ENCODE data around the gene RAB40B. TPM values are rescaled to one million over a fixed set of nuclear protein-coding genes. Genes with fewer than 3 reads are reported as not detected.

Gene RAB40B
- polyA plus RNA-seq, 4 donors, result 17.9 to 22.1 (median 19.4) TPM

- DNase-seq (ENCODE audit: low read depth in 4 of 4, low spot score in 3 of 4), result no peak
Measured at GRCh38 chr17:82627405-82627804, 71.1 kb downstream of the RAB40B start.

GRCh38 chr17:82623707-82624106, 74.8 kb downstream of the RAB40B start:
- DNase-seq (ENCODE audit: low read depth in 4 of 4, low spot score in 3 of 4), result no peak

DNA sequence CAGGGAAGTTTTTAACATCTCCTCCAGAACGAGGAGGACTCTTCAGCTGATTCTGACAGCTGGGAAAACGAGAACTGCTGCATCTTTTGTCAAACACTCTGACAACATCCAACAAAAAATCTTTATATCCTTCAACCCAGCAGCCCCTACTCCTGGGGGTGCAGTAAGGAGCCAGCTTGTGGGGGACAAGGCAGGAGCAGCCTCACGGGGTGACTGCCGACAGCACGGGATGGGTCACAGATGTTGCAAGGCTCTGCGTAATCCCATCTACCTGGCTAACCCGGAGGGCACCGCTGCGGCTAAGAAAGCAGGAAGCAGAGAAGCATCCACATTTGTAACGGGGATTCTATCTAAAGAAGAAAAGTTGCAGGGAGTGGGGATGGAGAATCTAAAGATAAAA, 78.9 kb downstream of the RAB40B start:
- DNase-seq (ENCODE audit: low read depth in 4 of 4, low spot score in 3 of 4), result no peak

GRCh38 chr17:82619211-82619610, 79.3 kb downstream of the RAB40B start:
- no peak for DNase-seq (ENCODE audit: low read depth in 4 of 4, low spot score in 3 of 4)

DNA sequence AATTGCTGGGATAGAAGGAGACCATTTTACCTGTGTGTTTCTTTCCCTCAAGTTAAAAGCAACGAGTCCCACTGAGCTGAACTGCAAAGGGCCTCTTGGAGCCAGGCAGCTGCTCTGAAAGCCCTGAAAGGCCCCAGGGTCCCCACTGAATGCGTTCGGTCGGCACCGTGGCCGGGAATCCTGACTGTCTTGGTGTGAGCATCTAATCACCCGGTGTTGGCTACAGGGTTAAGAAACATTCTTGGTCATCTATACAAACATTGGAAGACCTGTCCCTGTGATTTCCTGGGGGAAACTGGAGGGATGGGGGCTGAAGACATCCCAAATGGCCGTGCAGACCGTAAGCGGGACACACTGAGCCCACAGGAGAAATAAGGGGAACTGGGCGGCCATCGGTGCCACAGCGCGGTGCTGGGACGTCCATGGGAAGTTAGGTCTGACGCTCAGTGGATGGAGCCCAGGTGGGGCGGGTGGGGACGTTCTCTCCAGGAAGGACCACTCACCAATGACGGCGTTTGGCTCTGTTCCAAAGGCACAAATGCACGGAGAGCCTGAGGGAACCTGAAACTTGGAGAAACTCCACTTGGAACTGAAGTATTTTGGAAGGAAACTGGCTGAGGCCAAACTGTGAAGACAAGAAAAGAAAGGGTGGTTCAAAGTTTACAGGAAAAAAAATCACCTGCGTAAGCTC, 82.3 kb downstream of the RAB40B start:
- no peak for DNase-seq (ENCODE audit: low read depth in 4 of 4, low spot score in 3 of 4)

DNA sequence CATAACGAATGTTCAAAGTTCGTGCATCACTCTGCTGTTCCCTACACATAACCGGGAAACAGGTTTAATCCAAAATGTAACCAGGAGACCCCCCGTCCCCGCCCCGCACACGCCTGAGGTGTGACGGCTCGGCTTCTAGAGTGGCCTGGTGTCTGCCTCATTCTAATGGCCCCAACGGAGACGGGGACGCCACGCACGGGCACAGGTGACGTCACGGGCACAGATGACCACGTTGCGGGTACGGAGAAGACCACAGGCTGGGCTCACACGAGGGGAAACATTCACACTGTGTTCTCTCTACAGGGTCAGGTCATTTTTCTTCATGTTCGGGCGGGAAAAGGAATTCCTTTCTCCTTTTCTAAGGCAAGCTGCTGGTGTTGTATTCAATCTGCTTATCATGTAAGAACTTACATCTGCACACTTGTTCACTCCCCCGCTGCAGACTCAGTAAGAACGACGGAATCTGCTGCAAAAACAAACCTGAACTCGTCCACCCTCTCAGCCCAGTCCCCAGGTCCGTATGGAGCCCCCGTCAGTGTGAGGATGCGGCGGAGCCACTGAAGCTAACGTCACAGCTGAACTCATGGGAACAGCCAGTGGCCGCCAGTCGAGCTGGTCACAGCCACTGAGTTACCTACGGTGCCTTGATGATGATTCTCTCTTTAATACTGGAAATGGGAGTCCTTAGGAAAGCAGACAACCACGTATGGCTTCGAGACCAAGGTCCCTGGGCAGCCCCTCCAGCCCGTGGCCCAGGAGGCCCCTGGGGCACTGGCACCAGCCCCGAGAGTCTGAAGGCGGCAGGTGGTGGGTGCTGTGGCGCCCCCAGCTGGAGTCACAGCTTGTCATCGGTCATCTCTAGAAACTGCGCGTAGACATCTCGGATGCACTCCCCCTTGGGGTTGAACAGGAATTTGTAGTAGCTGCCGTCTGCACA, 83.1 kb downstream of the RAB40B start:
- DNase-seq (ENCODE audit: low read depth in 4 of 4, low spot score in 3 of 4), result no peak

- no peak for DNase-seq (ENCODE audit: low read depth in 4 of 4, low spot score in 3 of 4)
Measured at GRCh38 chr17:82614095-82614631, 84.3 kb downstream of the RAB40B start.

DNA sequence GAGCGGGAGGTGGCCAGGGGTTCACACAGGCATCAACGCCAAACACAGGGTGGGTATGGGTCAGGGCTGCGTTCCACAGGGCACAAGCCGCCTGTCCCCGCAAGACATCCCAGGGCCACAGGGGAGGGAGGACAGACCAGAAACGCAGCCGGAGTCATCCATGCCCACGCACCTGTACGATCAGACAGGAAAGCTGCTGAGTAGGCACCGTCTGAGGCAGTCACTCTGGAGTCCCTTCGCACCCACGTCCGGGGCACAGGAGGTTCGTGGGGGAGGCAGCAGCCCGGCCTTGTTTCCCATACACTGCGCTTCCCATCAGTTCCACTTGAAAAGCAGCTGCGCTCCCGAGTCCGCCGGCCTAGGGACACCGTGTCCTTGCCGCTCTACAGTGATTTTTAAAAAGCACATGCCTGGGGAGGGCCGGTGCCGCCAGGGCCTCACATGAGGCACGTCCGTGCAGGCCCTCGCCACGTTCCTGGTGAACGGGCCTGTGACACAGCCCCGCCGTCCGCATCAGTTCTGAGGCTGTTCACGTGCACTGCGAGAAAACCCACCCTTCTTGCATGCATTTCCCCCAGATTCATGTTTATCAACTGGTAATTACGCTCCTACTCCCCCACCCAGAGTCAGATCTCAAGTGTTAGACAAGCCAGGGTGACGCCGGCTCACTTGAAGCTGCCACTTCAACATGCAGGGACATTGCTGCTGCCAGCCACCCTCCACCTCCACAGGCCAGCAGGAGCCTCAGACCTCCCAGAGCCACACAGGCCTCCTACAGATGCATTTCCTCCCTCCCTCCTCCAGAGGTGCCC, 85.0 kb downstream of the RAB40B start:
- no peak for DNase-seq (ENCODE audit: low read depth in 4 of 4, low spot score in 3 of 4)

GRCh38 chr17:82611140-82612058, 87.1 kb downstream of the RAB40B start:
- no peak for DNase-seq (ENCODE audit: low read depth in 4 of 4, low spot score in 3 of 4)

DNA sequence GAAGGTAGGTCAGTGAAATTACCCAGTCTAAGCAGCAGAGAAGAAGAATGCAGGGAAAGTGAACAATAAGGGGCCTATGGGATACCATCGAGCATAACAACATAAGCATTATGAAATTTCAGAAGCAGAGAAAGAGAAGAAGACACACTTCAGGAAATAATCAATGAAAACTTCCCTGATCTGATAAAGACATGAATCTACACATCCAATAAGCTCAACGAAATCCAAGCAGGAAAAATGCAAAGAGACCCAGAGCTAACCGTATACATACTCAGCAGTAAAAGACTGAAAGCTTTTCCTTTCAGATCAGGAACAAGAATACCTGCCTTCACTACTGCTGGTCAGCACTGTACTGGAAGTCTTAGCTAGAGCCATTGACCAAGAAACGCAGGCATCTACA, 88.8 kb downstream of the RAB40B start:
- DNase-seq (ENCODE audit: low read depth in 4 of 4, low spot score in 3 of 4), result no peak

DNA sequence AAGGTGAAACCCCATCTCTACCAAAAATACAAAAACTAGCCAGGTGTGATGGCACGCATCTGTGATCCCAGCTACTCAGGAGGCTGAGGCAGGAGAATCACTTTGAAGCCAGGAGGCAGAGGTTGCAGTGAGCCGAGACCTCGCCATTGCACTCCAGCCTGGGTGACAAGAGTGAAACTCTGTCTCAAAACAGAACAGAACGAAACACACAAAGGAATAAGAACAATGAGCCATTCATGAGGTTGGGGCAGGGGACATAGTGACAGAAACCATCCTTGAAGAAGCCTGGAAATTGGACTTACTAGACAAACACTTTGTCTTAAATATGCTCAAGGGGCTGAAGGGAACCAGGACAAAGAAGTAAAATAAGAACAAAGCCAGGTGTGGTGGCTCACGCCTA, 89.7 kb downstream of the RAB40B start:
- no peak for DNase-seq (ENCODE audit: low read depth in 4 of 4, low spot score in 3 of 4)

DNA sequence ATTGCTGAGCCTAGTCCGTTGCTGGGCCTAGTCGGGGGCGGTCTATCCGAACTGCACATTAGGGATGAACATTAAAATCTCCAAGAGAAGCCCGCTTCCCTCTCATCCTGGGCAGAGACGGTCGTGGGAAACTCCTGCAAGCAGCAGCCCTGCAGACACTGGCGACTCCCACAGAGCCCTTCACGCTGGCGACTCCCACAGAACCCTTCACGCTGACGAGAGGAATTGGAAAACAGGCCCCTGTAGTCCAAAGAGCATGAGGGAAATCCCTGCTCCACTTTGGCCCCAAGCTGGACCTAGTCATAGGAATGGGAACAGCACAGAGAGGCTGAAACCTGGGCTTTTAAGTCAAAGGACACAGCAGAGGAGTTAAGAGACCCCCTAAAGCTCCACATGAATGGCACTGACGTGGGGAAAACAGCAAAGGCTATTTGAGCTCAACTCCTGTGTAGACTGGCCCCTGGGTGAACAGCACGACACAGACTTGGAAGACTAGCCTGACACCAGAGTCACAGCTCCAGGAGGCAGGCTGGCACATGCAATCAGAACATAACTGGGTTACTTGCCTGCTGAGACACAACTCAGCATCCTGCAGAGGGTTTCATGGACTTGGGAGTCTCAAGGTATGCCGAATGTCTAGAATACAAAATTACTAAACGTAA, 92.4 kb downstream of the RAB40B start:
- DNase-seq (ENCODE audit: low read depth in 4 of 4, low spot score in 3 of 4), result no peak

Other genes with a start within 250 kb of the RAB40B start
- 10 to 100 TPM; 40.5 to 53.5 (median 50.5) TPM for gene CYBC1, start 247.9 kb downstream of the RAB40B start, polyA plus RNA-seq (ENCODE audit: insufficient read length in 4 of 4)
- gene NARF, start 240.0 kb downstream of the RAB40B start, polyA plus RNA-seq (ENCODE audit: insufficient read length in 4 of 4), result 10 to 100 TPM; 73.4 to 77.4 (median 74.8) TPM
- 10 to 100 TPM; 39.9 to 45.0 (median 41.7) TPM for gene FOXK2, start 179.0 kb downstream of the RAB40B start, polyA plus RNA-seq (ENCODE audit: insufficient read length in 4 of 4)
- gene WDR45B, start 50.3 kb downstream of the RAB40B start, polyA plus RNA-seq (ENCODE audit: insufficient read length in 4 of 4), result 100 to 1,000 TPM; 100 to 112 (median 109) TPM
- gene FN3KRP, start 18.0 kb upstream of the RAB40B start, polyA plus RNA-seq (ENCODE audit: insufficient read length in 4 of 4), result 10 to 100 TPM; 41.5 to 51.9 (median 45.1) TPM
- gene FN3K, start 36.9 kb upstream of the RAB40B start, polyA plus RNA-seq (ENCODE audit: insufficient read length in 4 of 4), result 10 to 100 TPM; 20.1 to 36.3 (median 24.2) TPM
- 10 to 100 TPM; 63.9 to 73.8 (median 69.0) TPM for gene TBCD, start 53.4 kb upstream of the RAB40B start, polyA plus RNA-seq (ENCODE audit: insufficient read length in 4 of 4)
- 1 to 10 TPM in 3 of 4 donors, under 1 TPM in 1; 0.97 to 2.6 (median 1.8) TPM for gene ZNF750, start 141.3 kb upstream of the RAB40B start, polyA plus RNA-seq (ENCODE audit: insufficient read length in 4 of 4)